BLaER1 treated with 17β-estradiol and CSF1 and Interleukin-3, amounts not matched to agents 10 nM and 100 nM (cell line): Measurements from ENCODE around the gene FAXC.
"Not testable (repeated sequence)": the region's sequence is repeated elsewhere in the genome, so short reads cannot be mapped to it uniquely, and the experiment has no call there.

Experiments used
- H3K27ac ChIP-seq, 11 experiments: shearing (Covaris generic); formaldehyde crosslinking; 2 replicates each; pipeline ENCODE4 v1.8.1; 2022
- H3K27me3 ChIP-seq, 11 experiments: shearing (Covaris generic); formaldehyde crosslinking; 2 replicates each; pipeline ENCODE4 v1.8.1; 2022
- H3K36me3 ChIP-seq, 11 experiments: shearing (Covaris generic); formaldehyde crosslinking; 2 replicates each; pipeline ENCODE4 v1.8.1; 2022
- H3K4me1 ChIP-seq, 10 experiments: shearing (Covaris generic); formaldehyde crosslinking; 2 replicates each; pipeline ENCODE4 v1.8.1; 2022
- H3K4me2 ChIP-seq, 11 experiments: shearing (Covaris generic); formaldehyde crosslinking; 2 replicates each; pipeline ENCODE4 v1.8.1; 2022
- H3K4me3 ChIP-seq, 10 experiments: shearing (Covaris generic); formaldehyde crosslinking; 2 replicates each; pipeline ENCODE4 v1.8.1; 2022
- H3K9ac ChIP-seq, 11 experiments: shearing (Covaris generic); formaldehyde crosslinking; 2 replicates each; pipeline ENCODE4 v1.8.1; 2022
- H3K9me3 ChIP-seq, 11 experiments: shearing (Covaris generic); formaldehyde crosslinking; replicated peaks in 1 of 11; 2 replicates each; pipeline ENCODE4 v1.8.1; 2022
- H4K20me1 ChIP-seq, 11 experiments: shearing (Covaris generic); formaldehyde crosslinking; 2 replicates each; pipeline ENCODE4 v1.8.1; 2022
- Cebpa-rat ChIP-seq, 11 experiments: shearing (Covaris generic); IDR thresholded peaks; 2 replicates each; pipeline ENCODE4 v1.8.1; 2022

Gene FAXC

DNA sequence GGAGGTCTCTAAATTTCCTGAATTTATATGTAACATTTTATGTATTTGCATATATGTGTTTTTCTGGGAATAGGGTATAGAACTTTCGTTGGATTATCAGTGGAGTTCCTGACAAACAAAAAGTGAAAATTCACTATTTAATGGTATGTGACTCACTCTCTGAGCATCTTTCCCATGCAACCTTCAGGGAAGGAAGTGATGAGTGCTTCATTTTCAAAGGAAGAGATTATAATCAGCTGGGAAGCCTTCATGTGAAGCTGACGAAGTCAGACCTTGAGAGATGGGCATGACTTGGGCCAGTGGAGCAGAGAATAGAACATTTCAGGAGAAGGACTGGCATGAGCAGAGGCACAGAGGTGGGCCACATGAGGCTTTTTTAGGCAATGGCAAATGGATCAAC, 72.7 kb downstream of the FAXC start:
- no peak for TF ChIP-seq Cebpa-rat (IDR thresholded peaks at IDR 0.05)
- Histone ChIP-seq H3K9ac (no peak overlapping the region), H3K27ac (no peak overlapping the region), H3K4me1 (no peaks in the 10 kb centered on the region), H3K4me3 (no peak overlapping the region), H3K9me3 (no peaks in the 10 kb centered on the region), H3K36me3 (no peaks in the 10 kb centered on the region), H3K4me2 (no peak overlapping the region), H4K20me1 (no peaks in the 10 kb centered on the region), H3K27me3 (peaks cover 0 to 13% (median 4%) of the 10 kb centered on the region in 11 experiments; a peak in 4 of 22 replicates)

GRCh38 chr6:99270826-99271225, 78.6 kb downstream of the FAXC start:
- TF ChIP-seq Cebpa-rat (IDR thresholded peaks at IDR 0.05): no peak
- Histone ChIP-seq H3K4me1 (peaks cover 0 to 19% (median 16%) of the 10 kb centered on the region in 10 experiments; a peak in 15 of 20 replicates), H3K9ac (no peak overlapping the region), H4K20me1 (peaks cover 0 to 19% (median 0%) of the 10 kb centered on the region in 11 experiments; a peak in 4 of 22 replicates), H3K9me3 (peaks cover 10 to 28% (median 17%) of the 10 kb centered on the region in 11 experiments), H3K4me3 (no peak overlapping the region), H3K27me3 (peaks cover 7 to 72% (median 55%) of the 10 kb centered on the region in 11 experiments; a peak in 21 of 22 replicates), H3K27ac (no peak overlapping the region), H3K36me3 (no peaks in the 10 kb centered on the region), H3K4me2 (no peak overlapping the region)

DNA sequence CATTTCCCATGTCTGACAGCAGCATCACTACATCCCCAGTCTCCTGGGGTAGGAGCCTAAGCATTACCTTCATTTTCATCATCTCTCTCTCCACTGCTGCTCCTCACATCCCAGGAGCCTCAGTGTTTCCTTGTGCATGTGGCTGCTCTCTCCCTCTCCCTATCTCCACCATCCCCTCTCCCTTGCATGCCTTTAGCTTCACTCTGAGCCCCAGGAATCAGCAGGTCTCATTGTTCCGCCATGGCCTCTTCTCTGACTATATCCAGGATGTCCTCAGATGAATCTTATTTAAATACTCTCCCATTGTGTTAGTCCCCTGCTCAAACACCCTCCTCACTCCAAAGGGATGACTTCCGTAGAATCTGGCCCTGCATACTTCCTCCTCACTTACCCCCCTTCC, 79.4 kb downstream of the FAXC start:
- TF ChIP-seq Cebpa-rat (IDR thresholded peaks at IDR 0.05): no peak
- H3K9ac ChIP-seq: no peak overlapping the region
- peaks cover 0 to 19% (median 0%) of the 10 kb centered on the region in 11 experiments; a peak in 4 of 22 replicates for H4K20me1 ChIP-seq
- H3K27me3 ChIP-seq: peaks cover 7 to 79% (median 62%) of the 10 kb centered on the region in 11 experiments; a peak in 21 of 22 replicates
- no peak overlapping the region for H3K4me3 ChIP-seq
- H3K4me2 ChIP-seq: no peak overlapping the region
- H3K9me3 ChIP-seq: peaks cover 10 to 28% (median 17%) of the 10 kb centered on the region in 11 experiments
- no peak overlapping the region for H3K27ac ChIP-seq
- H3K4me1 ChIP-seq: peaks cover 0 to 19% (median 16%) of the 10 kb centered on the region in 10 experiments; a peak in 15 of 20 replicates
- H3K36me3 ChIP-seq: no peaks in the 10 kb centered on the region

GRCh38 chr6:99269207-99269606, 80.3 kb downstream of the FAXC start:
- Histone ChIP-seq H4K20me1 (peaks cover 0 to 19% (median 0%) of the 10 kb centered on the region in 11 experiments; a peak in 4 of 22 replicates), H3K27ac (no peak overlapping the region), H3K27me3 (peaks cover 7 to 88% (median 70%) of the 10 kb centered on the region in 11 experiments; a peak in 21 of 22 replicates), H3K36me3 (no peaks in the 10 kb centered on the region), H3K4me3 (no peak overlapping the region), H3K9me3 (peaks cover 10 to 28% (median 17%) of the 10 kb centered on the region in 11 experiments), H3K9ac (no peak overlapping the region), H3K4me1 (peaks cover 0 to 19% (median 16%) of the 10 kb centered on the region in 10 experiments; a peak in 15 of 20 replicates), H3K4me2 (no peak overlapping the region)
- TF ChIP-seq Cebpa-rat (IDR thresholded peaks at IDR 0.05): no peak

DNA sequence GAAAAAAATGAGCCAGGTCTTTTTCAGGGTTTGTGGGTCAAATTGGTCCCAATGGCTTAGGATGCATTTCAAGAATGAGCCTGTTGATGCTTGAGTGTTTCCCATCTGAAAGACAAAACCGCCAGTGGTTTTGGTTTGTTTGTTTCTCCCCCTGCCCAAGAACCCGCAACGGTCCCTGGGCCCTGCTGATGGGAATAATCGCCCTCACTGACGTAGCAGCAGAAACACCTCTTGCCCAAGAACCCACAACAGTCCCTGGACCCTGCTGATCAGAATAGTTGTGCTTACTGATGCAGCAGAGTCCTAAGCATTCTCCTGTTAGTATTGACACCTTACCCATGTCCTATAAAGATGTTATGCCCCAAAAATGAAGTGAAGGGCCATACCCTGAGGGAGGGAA, 82.5 kb downstream of the FAXC start:
- H3K4me2 ChIP-seq: peak overlapping the region in 9 of 11 experiments; percentile 46 to 74 (median 65); a peak in 18 of 22 replicates
- not testable (repeated sequence) for H3K36me3 ChIP-seq, H3K4me3 ChIP-seq, H3K27ac ChIP-seq, H3K9ac ChIP-seq
- peaks cover 7 to 99% (median 90%) of the 10 kb centered on the region in 11 experiments; a peak in 21 of 22 replicates for H3K27me3 ChIP-seq
- H3K9me3 ChIP-seq: peaks cover 11 to 30% (median 17%) of the 10 kb centered on the region in 11 experiments
- peaks cover 0 to 19% (median 16%) of the 10 kb centered on the region in 10 experiments; a peak in 15 of 20 replicates for H3K4me1 ChIP-seq
- peaks cover 0 to 19% (median 0%) of the 10 kb centered on the region in 11 experiments; a peak in 4 of 22 replicates for H4K20me1 ChIP-seq

GRCh38 chr6:99265447-99265846, 84.0 kb downstream of the FAXC start:
- H3K27ac ChIP-seq, H3K4me2 ChIP-seq, H3K4me3 ChIP-seq, H3K36me3 ChIP-seq, H3K9ac ChIP-seq: not testable (repeated sequence)
- Histone ChIP-seq H3K4me1 (peaks cover 0 to 19% (median 16%) of the 10 kb centered on the region in 10 experiments; a peak in 15 of 20 replicates), H4K20me1 (peaks cover 0 to 19% (median 0%) of the 10 kb centered on the region in 11 experiments; a peak in 4 of 22 replicates), H3K9me3 (peaks cover 13 to 31% (median 18%) of the 10 kb centered on the region in 11 experiments), H3K27me3 (peaks cover 7 to 90% (median 83%) of the 10 kb centered on the region in 11 experiments; a peak in 20 of 22 replicates)

- no peak for TF ChIP-seq Cebpa-rat (IDR thresholded peaks at IDR 0.05)
- Histone ChIP-seq H3K9me3 (no peaks in the 10 kb centered on the region), H3K4me3 (no peak overlapping the region), H3K9ac (no peak overlapping the region), H3K27me3 (peaks cover 0 to 9% (median 0%) of the 10 kb centered on the region in 11 experiments; a peak in 3 of 22 replicates), H4K20me1 (no peaks in the 10 kb centered on the region), H3K27ac (no peak overlapping the region), H3K4me2 (no peak overlapping the region), H3K4me1 (no peaks in the 10 kb centered on the region), H3K36me3 (no peaks in the 10 kb centered on the region)
Measured at GRCh38 chr6:99254616-99255550, 94.6 kb downstream of the FAXC start.

DNA sequence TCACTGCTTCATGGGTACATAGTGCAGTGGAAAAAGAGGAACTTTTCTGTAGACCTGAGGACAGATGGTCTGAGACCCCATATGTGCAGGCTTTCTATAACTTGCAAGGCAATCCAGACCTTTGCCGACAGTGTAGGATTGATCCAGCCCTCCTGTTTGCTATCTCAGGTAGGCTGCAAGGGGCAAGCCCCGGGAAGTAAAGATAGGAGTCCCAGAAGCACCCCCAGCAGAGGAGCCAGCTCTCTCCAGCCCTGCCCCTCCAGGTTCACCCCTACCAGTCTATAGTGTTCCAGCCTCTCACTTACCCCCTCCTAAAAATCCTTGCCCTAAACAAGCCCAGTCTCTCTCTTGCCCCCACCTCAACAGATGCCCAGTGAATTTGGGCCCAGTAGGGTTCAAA, 96.2 kb downstream of the FAXC start:
- TF ChIP-seq Cebpa-rat (IDR thresholded peaks at IDR 0.05): no peak
- no peaks in the 10 kb centered on the region for H3K4me1 ChIP-seq
- H3K27ac ChIP-seq: no peak overlapping the region
- H3K4me3 ChIP-seq: no peak overlapping the region
- no peaks in the 10 kb centered on the region for H4K20me1 ChIP-seq
- no peaks in the 10 kb centered on the region for H3K9me3 ChIP-seq
- H3K9ac ChIP-seq: no peak overlapping the region
- H3K36me3 ChIP-seq: no peaks in the 10 kb centered on the region
- no peak overlapping the region for H3K4me2 ChIP-seq
- peaks cover 0 to 4% (median 0%) of the 10 kb centered on the region in 11 experiments; a peak in 1 of 22 replicates for H3K27me3 ChIP-seq

- Histone ChIP-seq H3K4me3 (no peak overlapping the region), H3K4me1 (no peaks in the 10 kb centered on the region), H4K20me1 (no peaks in the 10 kb centered on the region), H3K4me2 (no peak overlapping the region), H3K27ac (no peak overlapping the region), H3K27me3 (peaks cover 0 to 4% (median 0%) of the 10 kb centered on the region in 11 experiments; a peak in 1 of 22 replicates), H3K9ac (no peak overlapping the region), H3K36me3 (no peaks in the 10 kb centered on the region), H3K9me3 (no peaks in the 10 kb centered on the region)
- TF ChIP-seq Cebpa-rat (IDR thresholded peaks at IDR 0.05): no peak
Measured at GRCh38 chr6:99252421-99252820, 97.1 kb downstream of the FAXC start.
